MM.1S (cell line): ENCODE results near the gene ICAM1.

Source experiments
- DNase-seq: peaks from one replicate; pipeline ENCODE4 v3.0.0-alpha.2; 2015
- H2AFZ ChIP-seq: fragments of 300-600 bp; sonication (generic); 2 replicates; pipeline ENCODE4 v1.6.0; 2016; ENCODE audit warnings: antibody characterized with exemption, low read length
- H3F3A ChIP-seq: fragments of 300-600 bp; sonication (generic); 2 replicates; pipeline ENCODE4 v1.6.1; 2016; ENCODE audit warnings: mild to moderate bottlenecking, antibody characterized with exemption, low read length, moderate library complexity, mixed read lengths; ENCODE audit not compliant: insufficient read depth
- H3K27ac ChIP-seq: fragments of 300-600 bp; sonication (generic); 2 replicates; pipeline ENCODE4 v1.5.1; 2016; ENCODE audit warnings: mild to moderate bottlenecking, low read length
- H3K27me3 ChIP-seq: fragments of 300-600 bp; sonication (generic); replicated peaks from 2 replicates; pipeline ENCODE4 v1.6.0; 2016; ENCODE audit warnings: low read length; ENCODE audit not compliant: insufficient read depth
- H3K36me3 ChIP-seq: fragments of 300-600 bp; sonication (generic); replicated peaks from 2 replicates; pipeline ENCODE4 v1.6.1; 2016; ENCODE audit warnings: mild to moderate bottlenecking, low read length, mixed read lengths; ENCODE audit not compliant: insufficient read depth
- H3K4me1 ChIP-seq: fragments of 300-600 bp; sonication (generic); 2 replicates; pipeline ENCODE4 v1.6.1; 2016; ENCODE audit warnings: low read length, mixed read lengths
- H3K4me2 ChIP-seq: fragments of 300-600 bp; sonication (generic); 2 replicates; pipeline ENCODE4 v1.6.0; 2016; ENCODE audit warnings: low read depth, low read length
- H3K4me3 ChIP-seq: fragments of 300-600 bp; sonication (generic); 2 replicates; pipeline ENCODE4 v1.5.1; 2016; ENCODE audit warnings: low read length, mixed read lengths
- H3K79me2 ChIP-seq: fragments of 300-600 bp; sonication (generic); 2 replicates; pipeline ENCODE4 v1.6.1; 2016; ENCODE audit warnings: mixed run types, low read length, mixed read lengths
- H3K9ac ChIP-seq: fragments of 300-600 bp; sonication (generic); 2 replicates; pipeline ENCODE4 v1.6.1; 2016; ENCODE audit warnings: low read length, mixed read lengths
- H3K9me2 ChIP-seq: fragments of 300-600 bp; sonication (generic); replicated peaks from 2 replicates; pipeline ENCODE4 v1.6.1; 2016; ENCODE audit warnings: mild to moderate bottlenecking, low read length, mixed read lengths; ENCODE audit not compliant: insufficient read depth
- H3K9me3 ChIP-seq: fragments of 300-600 bp; sonication (generic); replicated peaks from 2 replicates; pipeline ENCODE4 v1.6.1; 2016; ENCODE audit warnings: mild to moderate bottlenecking, low read length, mixed read lengths; ENCODE audit not compliant: insufficient read depth
- H4K20me1 ChIP-seq: fragments of 300-600 bp; sonication (generic); 2 replicates; pipeline ENCODE4 v1.6.1; 2016; ENCODE audit warnings: mild to moderate bottlenecking, low read length, moderate library complexity, mixed read lengths; ENCODE audit not compliant: insufficient read depth
- CTCF ChIP-seq: fragments of 300-600 bp; sonication (generic); IDR thresholded peaks from 2 replicates; pipeline ENCODE4 v1.5.1; 2016; ENCODE audit warnings: antibody characterized with exemption, low read length, mixed read lengths
- EZH2 ChIP-seq: fragments of 300-600 bp; sonication (generic); optimal IDR thresholded peaks from 2 replicates; pipeline ENCODE3; 2017; ENCODE audit warnings: low read depth, mild to moderate bottlenecking, antibody characterized with exemption, low read length, mixed read lengths
- EZH2phosphoT487 ChIP-seq: fragments of 300-600 bp; sonication (generic); IDR thresholded peaks from 2 replicates; pipeline ENCODE4 v1.6.1; 2018; ENCODE audit warnings: antibody characterized with exemption, low read length

ICAM1 gene

GRCh38 chr19:10334588-10335351, 63.9 kb downstream of the ICAM1 start:
- Histone ChIP-seq H3K4me3 (no peak overlapping the region), H4K20me1 (no peaks in the 10 kb centered on the region), H3K79me2 (peaks cover 66% of the 10 kb centered on the region), H3K9me2 (no peaks in the 10 kb centered on the region), H3K27me3 (no peaks in the 10 kb centered on the region), H3F3A (no peaks in the 10 kb centered on the region), H3K9me3 (no peaks in the 10 kb centered on the region), H3K36me3 (no peaks in the 10 kb centered on the region), H3K4me2 (no peak overlapping the region), H3K27ac (no peak overlapping the region), H3K9ac (no peak overlapping the region), H2AFZ (no peak overlapping the region), H3K4me1 (peaks cover 11% of the 10 kb centered on the region; the same call in 1 of the 2 replicates)
- no peak for DNase-seq
- TF ChIP-seq CTCF: no peak
- no peak for TF ChIP-seq EZH2
- no peak for TF ChIP-seq EZH2phosphoT487

- no peak for DNase-seq
- Histone ChIP-seq H3K27ac (no peak overlapping the region), H3K36me3 (no peaks in the 10 kb centered on the region), H3K9ac (no peak overlapping the region), H4K20me1 (no peaks in the 10 kb centered on the region), H3F3A (no peaks in the 10 kb centered on the region), H3K4me2 (no peak overlapping the region), H3K9me3 (no peaks in the 10 kb centered on the region), H3K9me2 (no peaks in the 10 kb centered on the region), H3K4me1 (peaks cover 15% of the 10 kb centered on the region; the same call in 1 of the 2 replicates), H3K4me3 (no peak overlapping the region), H2AFZ (no peak overlapping the region), H3K27me3 (no peaks in the 10 kb centered on the region), H3K79me2 (peaks cover 59% of the 10 kb centered on the region)
- TF ChIP-seq EZH2phosphoT487 (no peak), EZH2 (no peak), CTCF (no peak)
Measured at GRCh38 chr19:10335352-10335985, 64.5 kb downstream of the ICAM1 start.
